ENCODE data around the gene ATP2A2.
"Not testable (repeated sequence)": the region's sequence is repeated elsewhere in the genome, so short reads cannot be mapped to it uniquely, and the experiment has no call there.

ATP2A2 gene

GRCh38 chr12:110338754-110339153, 57.7 kb downstream of the ATP2A2 start:
- in situ Hi-C loops (cut with HindIII; ENCODE audit: low sequenced_read_pairs) = no loop called here
- no peak overlapping the region for H3K4me3 ChIP-seq (ENCODE audit: low read depth, low read length)
- no peak for DNase-seq (ENCODE audit: low read depth, low spot score)
- no peak for TF ChIP-seq CTCF (IDR thresholded peaks at IDR 0.05; ENCODE audit: low read depth, low read length)

GRCh38 chr12:110339184-110339952, 58.3 kb downstream of the ATP2A2 start:
- in situ Hi-C loops (cut with HindIII; ENCODE audit: low sequenced_read_pairs) = no loop called here
- DNase-seq (ENCODE audit: low read depth, low spot score) = no peak
- TF ChIP-seq CTCF (IDR thresholded peaks at IDR 0.05; ENCODE audit: low read depth, low read length) = no peak
- H3K4me3 ChIP-seq (ENCODE audit: low read depth, low read length) = no peak overlapping the region

GRCh38 chr12:110340261-110340660, 59.2 kb downstream of the ATP2A2 start:
- DNase-seq (ENCODE audit: low read depth, low spot score); H3K4me3 ChIP-seq (ENCODE audit: low read depth, low read length); in situ Hi-C loops (cut with HindIII; ENCODE audit: low sequenced_read_pairs): not testable (repeated sequence)

GRCh38 chr12:110340706-110341105, 59.7 kb downstream of the ATP2A2 start:
- H3K4me3 ChIP-seq (ENCODE audit: low read depth, low read length) = no peak overlapping the region
- DNase-seq (ENCODE audit: low read depth, low spot score) = no peak
- no peak for TF ChIP-seq CTCF (IDR thresholded peaks at IDR 0.05; ENCODE audit: low read depth, low read length)
- in situ Hi-C loops (cut with HindIII; ENCODE audit: low sequenced_read_pairs) = no loop called here

- TF ChIP-seq CTCF (IDR thresholded peaks at IDR 0.05; ENCODE audit: low read depth, low read length) = no peak
- DNase-seq (ENCODE audit: low read depth, low spot score) = no peak
- in situ Hi-C loops (cut with HindIII; ENCODE audit: low sequenced_read_pairs) = no loop called here
These were observed 61.1 kb downstream of the ATP2A2 start for GRCh38 chr12:110342157-110342556.

GRCh38 chr12:110343114-110343513, 62.1 kb downstream of the ATP2A2 start:
- in situ Hi-C loops (cut with HindIII; ENCODE audit: low sequenced_read_pairs) = no loop called here

More at GRCh38 chr12:110342157-110342556, 61.1 kb downstream of the ATP2A2 start:
- no peak overlapping the region for H3K4me3 ChIP-seq (ENCODE audit: low read depth, low read length)

More at GRCh38 chr12:110343114-110343513, 62.1 kb downstream of the ATP2A2 start:
- H3K4me3 ChIP-seq (ENCODE audit: low read depth, low read length) = no peak overlapping the region
- no peak for DNase-seq (ENCODE audit: low read depth, low spot score)
- TF ChIP-seq CTCF (IDR thresholded peaks at IDR 0.05; ENCODE audit: low read depth, low read length) = no peak

Measured in astrocyte of the spinal cord (primary cell).